Measurements from ENCODE around the gene TPPP3. TPM values are rescaled to one million over a fixed set of nuclear protein-coding genes. Genes with fewer than 3 reads are reported as not detected.

The TPPP3 gene
- total and polyA plus RNA-seq, 2 donors (not counting 1 experiment from before 2014, with no cell fraction given): 0.31 TPM; not detected in 1

GRCh38 chr16:67430977-67431774 lies 37.9 kb upstream of the TPPP3 start, which contains the start of gene HSD11B2:
Gene HSD11B2, plus strand, starts transcription at chr16:67431121. Its CDS starts 128 bp downstream, at chr16:67431249.
- H3K4me2 ChIP-seq (replicated peaks; ENCODE audit: low read depth, low read length, poor library complexity, severe bottlenecking): peak within 1 kb of the TSS; percentile 92
- peak within 1 kb of the TSS; percentile 60 for H3K9ac ChIP-seq (ENCODE audit: low read length)
- H3K79me2 ChIP-seq (ENCODE audit: control insufficient read depth, insufficient read depth, low read length): no peaks in the 10 kb centered on the region
- peak; percentile 52 for ATAC-seq (ENCODE audit: low read depth)
- ChIA-PET POLR2A (interaction anchor here (0.6 kb wide), 2 partner anchors 172 to 187 kb away, joined by 4 to 7 read pairs; no protein-coding TSS in a partner anchor), CTCF (interaction anchor here (0.8 to 1.2 kb wide), 2 partner anchors 17 to 90 kb away, joined by 3 to 4 read pairs; no protein-coding TSS in a partner anchor)
- H3K27me3 Mint-ChIP-seq: peaks cover 37% of the 10 kb centered on the region
- DNase-seq: peak; percentile 52
- no peaks in the 10 kb centered on the region for H3K36me3 ChIP-seq (replicated peaks in 1 of 2; ENCODE audit: control extremely low read depth in 1 of 2, control insufficient read depth in 1 of 2, extremely low read depth in 1 of 2, insufficient read depth in 2 of 2, low read length in 1 of 2)
- H3K9me3 ChIP-seq (ENCODE audit: control extremely low read depth in 1 of 3, control insufficient read depth in 2 of 3, insufficient read depth in 1 of 3, low read length in 2 of 3): no peaks in the 10 kb centered on the region
- H4K20me1 ChIP-seq (ENCODE audit: control insufficient read depth, insufficient read depth, low read length, poor library complexity, severe bottlenecking): no peaks in the 10 kb centered on the region
- peaks cover 27 to 36% of the 10 kb centered on the region in 2 donors for H3K4me1 ChIP-seq (ENCODE audit: control insufficient read depth in 2 of 2, insufficient read depth in 2 of 2, low read length in 2 of 2)
- 2% methylated on average over 76 of the region's 87 CpGs for WGBS (ENCODE audit: insufficient coverage)
- H3K4me3 Mint-ChIP-seq: peak within 1 kb of the TSS; percentile 89
- intact Hi-C loops (cut with micrococcal nuclease): no loop called here
- no peak within 1 kb of the TSS for H3K27ac Mint-ChIP-seq
- H3K4me3 ChIP-seq (ENCODE audit: control extremely low read depth in 1 of 5, extremely low read depth in 1 of 5, insufficient read depth in 1 of 5, low read depth in 2 of 5, low read length in 4 of 5): peak within 1 kb of the TSS in 4 of 5 experiments; percentile 21 to 62 (median 44)
- no peak within 1 kb of the TSS for H3K27ac ChIP-seq (ENCODE audit: low read length in 2 of 2)
- H2AFZ ChIP-seq (ENCODE audit: insufficient read depth, low read depth, low read length, poor library complexity, severe bottlenecking): peak within 1 kb of the TSS; percentile 74
- H3K27me3 ChIP-seq (replicated peaks in 1 of 4; ENCODE audit: control extremely low read depth in 1 of 4, control insufficient read depth in 3 of 4, insufficient read depth in 4 of 4, low read length in 3 of 4): peaks cover 0 to 36% (median 17%) of the 10 kb centered on the region in 4 experiments
- H3K9me3 Mint-ChIP-seq (ENCODE audit: insufficient read depth): no peaks in the 10 kb centered on the region
- no peak for TF ChIP-seq EZH2 (IDR thresholded peaks at IDR 0.05; ENCODE audit: borderline replicate concordance, insufficient read depth, low read depth, low read length, poor library complexity, severe bottlenecking)
- TF ChIP-seq, protein P1, sequence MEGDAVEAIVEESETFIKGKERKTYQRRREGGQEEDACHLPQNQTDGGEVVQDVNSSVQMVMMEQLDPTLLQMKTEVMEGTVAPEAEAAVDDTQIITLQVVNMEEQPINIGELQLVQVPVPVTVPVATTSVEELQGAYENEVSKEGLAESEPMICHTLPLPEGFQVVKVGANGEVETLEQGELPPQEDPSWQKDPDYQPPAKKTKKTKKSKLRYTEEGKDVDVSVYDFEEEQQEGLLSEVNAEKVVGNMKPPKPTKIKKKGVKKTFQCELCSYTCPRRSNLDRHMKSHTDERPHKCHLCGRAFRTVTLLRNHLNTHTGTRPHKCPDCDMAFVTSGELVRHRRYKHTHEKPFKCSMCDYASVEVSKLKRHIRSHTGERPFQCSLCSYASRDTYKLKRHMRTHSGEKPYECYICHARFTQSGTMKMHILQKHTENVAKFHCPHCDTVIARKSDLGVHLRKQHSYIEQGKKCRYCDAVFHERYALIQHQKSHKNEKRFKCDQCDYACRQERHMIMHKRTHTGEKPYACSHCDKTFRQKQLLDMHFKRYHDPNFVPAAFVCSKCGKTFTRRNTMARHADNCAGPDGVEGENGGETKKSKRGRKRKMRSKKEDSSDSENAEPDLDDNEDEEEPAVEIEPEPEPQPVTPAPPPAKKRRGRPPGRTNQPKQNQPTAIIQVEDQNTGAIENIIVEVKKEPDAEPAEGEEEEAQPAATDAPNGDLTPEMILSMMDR (IDR thresholded peaks at IDR 0.05): no peak
- H3K4me1 Mint-ChIP-seq: peaks cover 33% of the 10 kb centered on the region

All from B cell (primary cell).